HG02884 (cell line): ENCODE results near the gene ASPSCR1.
"Not testable (repeated sequence)": the region's sequence is repeated elsewhere in the genome, so short reads cannot be mapped to it uniquely, and the experiment has no call there.

Experiments
- ATAC-seq: cut with Tn5 transposase; IDR thresholded peaks from one replicate; pipeline ENCODE4 v1.9.1; 2021; ENCODE audit warnings: mild to moderate bottlenecking, moderate library complexity; ENCODE audit not compliant: unreplicated experiment

Gene ASPSCR1

DNA sequence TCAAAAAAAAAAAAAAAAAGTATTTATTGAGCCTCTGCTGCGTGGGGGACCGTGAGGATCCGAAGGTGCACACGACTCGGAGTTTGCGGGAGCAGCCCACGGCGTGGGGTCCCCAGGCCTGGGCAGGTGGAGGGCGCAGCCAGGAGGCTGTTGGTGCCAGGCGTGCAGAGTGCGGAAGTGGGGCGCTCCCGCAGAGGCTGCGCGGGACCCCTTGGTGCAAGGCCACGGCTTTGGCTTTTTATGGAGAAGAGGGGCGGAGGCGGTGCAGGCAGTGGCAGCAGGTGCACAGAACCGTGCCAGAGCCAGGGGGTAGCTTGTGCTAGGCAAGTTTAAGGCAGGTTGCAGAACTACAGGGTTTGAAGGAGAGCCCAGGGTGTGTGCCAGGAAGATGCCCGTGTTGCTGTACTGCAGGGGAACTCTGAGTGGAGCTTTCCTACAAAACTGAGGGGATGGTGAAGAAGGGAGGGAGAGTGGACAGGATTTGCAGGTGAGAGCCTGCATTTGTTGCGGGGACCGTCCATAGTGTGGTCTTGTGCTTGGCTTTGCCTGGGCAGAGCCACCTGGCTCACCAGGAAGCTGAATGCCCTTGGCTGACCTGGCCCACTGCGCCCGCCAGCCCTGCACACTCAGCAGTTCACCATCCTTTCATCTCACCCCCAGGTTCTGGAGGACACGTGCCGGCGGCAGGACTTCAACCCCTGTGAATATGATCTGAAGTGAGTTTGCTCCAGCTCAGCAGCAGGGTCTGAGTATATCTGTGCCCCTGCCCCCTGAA, 1.3 kb downstream of the ASPSCR1 start:
- ATAC-seq = no peak

DNA sequence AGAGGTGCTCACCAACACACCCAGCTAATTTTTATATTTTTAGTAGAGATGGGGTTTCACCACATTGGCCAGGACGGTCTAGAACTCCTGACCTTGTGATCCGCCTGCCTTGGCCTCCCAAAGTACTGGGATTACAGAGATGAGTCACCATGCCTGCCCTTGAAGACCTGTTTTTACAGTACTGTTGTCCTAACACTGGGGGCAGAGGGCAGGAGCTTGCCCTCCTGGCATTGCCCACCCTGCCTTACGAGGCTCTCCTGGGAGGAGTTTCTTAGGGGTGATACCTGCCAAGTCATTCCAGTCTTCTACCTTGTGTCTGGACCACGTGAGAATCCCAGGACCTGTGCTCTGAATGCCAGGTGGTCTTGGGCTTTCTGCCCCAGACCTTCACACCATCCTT, 2.7 kb downstream of the ASPSCR1 start:
- no peak for ATAC-seq

DNA sequence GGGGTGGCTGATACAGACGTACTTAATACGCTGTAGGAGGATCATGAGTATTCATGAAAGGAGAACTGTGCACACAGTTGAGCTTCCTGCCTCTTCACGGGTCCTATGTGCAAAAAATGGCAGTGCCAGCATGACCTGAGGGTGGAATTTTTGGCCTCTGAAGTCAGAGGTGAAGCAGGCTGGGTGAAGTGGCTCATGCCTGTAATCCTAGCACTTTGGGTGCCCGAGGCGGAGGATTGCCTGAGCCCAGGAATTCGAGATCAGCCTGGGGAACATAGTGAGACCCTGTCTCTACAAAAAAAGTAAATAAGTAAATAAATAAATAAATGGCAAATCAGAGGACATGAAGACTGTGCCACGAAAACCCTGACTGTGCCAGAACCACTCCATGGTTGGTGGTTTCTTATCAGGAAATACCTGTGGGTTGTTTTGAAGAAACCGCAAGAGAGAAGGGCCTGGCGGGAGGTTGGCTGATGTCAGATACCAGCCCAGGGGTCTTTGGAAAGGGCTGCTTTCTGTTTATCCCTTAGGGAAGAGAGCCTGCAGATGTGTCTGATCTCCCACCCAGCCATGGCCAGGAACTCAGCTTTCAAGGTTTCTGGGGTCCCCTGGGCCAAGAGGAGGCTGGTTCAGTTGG, 3.4 kb downstream of the ASPSCR1 start:
- no peak for ATAC-seq

DNA sequence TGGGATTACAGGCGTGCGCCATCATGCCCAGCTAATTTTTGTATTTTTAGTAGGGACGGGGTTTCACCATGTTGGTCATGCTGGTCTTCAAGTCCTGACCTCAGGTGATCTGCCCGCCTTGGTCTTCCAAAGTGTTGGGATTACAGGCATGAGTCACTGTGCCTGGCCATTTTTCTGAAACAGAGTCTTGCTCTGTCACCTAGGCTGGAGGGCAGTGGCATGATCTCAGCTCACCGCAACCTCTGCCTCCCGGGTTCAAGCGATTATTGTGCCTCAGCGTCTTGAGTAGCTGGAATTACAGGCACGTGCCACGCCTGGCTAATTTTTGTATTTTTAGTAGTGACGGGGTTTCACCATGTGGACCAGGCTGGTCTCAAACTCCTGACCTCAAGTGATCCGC, 4.1 kb downstream of the ASPSCR1 start:
- not testable (repeated sequence) for ATAC-seq

DNA sequence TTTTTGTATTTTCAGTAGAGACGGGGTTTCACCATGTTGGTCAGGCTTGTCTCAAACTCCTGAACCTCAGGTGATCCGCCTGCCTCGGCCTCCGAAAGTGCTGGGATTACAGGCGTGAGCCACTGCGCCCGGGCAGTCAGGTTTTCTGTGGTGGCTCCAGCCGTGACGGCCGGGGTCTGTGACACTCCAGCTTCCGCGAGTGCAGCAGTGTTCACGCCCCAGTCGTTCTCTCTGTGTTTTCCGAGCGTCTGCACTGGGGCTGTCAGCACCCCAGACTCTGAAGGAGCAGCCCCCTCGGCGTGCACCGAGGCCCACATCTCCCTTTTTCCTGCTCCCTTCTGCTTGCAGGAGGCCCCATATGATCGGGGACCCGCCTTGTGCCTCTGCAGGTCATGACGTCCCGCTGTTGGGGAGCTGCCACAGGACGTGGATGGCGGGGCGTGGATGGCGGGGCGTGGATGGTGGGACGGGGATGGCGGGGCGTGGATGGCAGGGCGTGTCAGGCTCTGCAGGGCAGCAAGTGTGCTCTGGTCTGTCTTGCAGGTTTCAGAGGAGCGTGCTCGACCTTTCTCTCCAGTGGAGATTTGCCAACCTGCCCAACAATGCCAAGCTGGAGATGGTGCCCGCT, 5.7 kb downstream of the ASPSCR1 start:
- no peak for ATAC-seq

DNA sequence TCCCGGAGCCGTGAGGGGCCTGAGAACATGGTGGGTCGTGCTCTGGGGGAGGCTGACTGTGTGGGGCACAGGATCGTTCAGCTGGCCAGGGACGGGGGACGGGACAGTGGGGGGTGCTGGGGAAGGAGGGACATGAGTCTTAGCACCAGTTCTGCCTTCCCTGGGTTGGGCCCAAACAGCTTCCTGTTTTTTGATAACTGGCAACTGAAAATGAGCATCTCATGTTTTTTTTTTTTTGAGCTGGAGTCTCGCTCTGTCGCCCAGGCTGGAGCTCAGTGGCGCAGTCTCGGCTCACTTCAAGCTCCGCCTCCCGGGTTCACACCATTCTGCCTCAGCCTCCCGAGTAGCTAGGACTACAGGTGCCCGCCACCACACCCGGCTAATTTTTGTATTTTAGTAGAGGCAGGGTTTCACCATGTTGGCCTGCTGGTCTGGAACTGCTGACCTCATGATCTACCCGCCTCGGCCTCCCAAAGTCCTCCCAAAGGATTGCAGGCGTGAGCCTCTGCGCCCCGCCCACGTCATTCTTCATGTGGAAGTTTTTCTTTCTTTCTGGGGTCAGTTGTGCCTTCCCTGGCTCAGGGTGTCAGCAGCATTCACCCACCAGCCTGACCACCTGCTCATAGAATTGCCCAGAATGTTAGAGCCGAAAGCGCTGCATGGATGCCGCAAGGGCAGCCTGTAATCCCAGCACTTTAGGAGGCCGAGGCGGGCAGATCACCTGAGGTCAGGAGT, 6.4 kb downstream of the ASPSCR1 start:
- ATAC-seq = no peak

- ATAC-seq = no peak
Observed at GRCh38 chr17:81984773-81985410, 7.5 kb downstream of the ASPSCR1 start.

DNA sequence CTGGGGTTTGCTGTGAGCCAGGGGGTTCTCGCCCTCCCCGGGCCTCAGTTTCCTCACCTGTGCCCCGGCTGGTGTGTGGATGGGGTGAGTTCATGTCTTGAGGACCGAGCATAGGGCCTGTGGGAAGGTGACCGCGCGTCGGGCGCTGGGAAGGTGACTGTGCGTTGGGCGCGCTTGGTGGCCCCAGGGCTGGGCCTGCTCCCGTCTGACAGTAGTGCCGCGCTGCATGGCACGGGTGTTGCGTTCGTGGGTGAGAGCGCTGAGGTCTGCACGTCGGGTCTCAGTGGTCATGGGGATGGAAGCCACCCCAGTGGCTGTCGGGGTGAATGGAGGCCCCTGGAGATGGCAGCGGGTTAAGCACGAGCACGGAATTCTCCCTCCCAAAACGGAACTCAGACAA, 9.2 kb downstream of the ASPSCR1 start:
- ATAC-seq = no peak

- no peak for ATAC-seq
Observed at GRCh38 chr17:81987161-81987770, 9.8 kb downstream of the ASPSCR1 start.

DNA sequence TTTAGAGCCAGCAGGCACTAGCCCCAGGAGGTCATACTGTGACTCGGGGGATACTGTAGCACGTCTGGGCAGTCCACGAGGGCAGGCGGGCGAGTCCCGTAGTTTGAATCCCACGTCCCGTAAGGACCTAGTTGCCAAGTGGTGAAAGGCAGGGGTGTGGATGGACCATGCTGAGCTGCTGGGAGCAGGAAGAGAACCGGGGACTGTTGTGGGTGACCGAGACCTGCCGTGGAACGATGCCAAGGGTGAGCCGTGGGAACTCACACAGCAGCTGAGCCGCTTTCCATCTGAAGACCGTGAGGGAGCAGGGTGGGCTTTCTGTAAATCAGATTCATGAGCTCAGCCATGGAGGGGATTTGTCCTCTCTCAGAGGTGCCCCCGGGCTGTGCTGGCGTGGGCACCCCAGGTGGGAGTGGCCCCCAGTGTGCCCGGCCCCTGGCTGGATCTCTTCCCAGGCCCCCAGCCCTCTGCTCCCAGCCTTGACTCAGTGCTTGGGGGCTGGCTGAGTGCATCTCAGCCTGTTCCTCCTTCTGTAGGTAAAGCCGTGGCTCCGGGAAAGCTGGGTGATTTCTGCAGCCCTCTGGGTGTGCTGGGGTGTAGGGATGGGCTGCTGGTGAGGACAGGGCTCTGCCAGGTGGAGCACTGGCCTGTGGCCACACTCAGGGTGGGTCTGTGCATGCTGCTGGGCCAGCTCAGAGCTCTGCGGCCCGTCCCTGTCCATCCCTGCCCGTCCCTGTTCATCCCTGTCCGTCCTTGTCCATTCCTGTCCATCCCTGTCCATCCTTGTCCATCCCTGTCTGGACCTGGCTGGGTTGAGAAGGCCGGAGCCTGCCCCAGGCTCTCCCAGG, 13.6 kb downstream of the ASPSCR1 start:
- ATAC-seq = no peak

GRCh38 chr17:81991684-81992305, 14.4 kb downstream of the ASPSCR1 start:
- ATAC-seq = no peak

- ATAC-seq = no peak
Observed at GRCh38 chr17:81992306-81993102, 15.1 kb downstream of the ASPSCR1 start.

- no peak for ATAC-seq
Observed at GRCh38 chr17:81993729-81994592, 16.5 kb downstream of the ASPSCR1 start.

DNA sequence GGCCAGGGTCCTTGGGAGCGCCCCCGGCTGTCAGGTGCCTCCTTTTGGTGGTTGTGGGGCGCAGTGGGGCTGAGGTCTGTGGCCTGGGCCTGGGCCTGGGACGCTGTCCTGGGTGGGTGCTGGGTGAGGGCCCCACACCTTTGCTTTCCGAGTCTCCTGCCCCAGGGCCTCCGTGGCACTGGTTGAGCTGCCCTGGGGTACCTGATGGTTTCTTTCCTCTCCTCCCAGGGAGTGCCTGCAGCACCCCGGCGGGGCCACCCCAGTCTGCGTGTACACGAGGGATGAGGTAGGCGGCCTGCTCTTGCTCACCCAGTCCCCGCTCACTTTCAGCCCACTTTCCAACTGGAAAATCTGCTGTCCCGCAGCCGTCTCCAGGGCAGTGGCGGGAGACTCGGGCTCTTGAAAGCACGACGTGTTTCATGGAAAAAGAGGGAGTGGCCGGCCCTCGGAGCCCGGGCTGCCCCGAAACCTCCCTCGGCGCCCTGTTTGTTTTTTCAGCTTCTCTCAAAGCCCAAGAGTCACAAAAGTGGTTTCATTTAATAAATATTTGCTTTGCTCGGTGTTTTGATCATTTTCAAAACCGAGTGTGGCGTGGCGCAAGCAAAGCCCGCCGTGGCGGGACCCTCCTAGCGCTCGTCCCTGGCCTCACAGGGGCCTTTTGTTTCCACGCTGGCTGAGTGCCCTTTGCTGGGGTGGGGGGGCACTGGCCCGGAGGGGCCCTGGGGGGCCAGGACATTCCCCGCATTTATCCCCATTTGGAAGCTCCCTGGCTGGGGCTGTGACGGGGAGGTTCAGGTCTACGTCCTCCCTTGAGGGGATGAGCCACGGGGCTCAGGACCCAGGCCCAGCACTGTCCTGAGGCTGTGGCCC, 17.4 kb downstream of the ASPSCR1 start:
- no peak for ATAC-seq

DNA sequence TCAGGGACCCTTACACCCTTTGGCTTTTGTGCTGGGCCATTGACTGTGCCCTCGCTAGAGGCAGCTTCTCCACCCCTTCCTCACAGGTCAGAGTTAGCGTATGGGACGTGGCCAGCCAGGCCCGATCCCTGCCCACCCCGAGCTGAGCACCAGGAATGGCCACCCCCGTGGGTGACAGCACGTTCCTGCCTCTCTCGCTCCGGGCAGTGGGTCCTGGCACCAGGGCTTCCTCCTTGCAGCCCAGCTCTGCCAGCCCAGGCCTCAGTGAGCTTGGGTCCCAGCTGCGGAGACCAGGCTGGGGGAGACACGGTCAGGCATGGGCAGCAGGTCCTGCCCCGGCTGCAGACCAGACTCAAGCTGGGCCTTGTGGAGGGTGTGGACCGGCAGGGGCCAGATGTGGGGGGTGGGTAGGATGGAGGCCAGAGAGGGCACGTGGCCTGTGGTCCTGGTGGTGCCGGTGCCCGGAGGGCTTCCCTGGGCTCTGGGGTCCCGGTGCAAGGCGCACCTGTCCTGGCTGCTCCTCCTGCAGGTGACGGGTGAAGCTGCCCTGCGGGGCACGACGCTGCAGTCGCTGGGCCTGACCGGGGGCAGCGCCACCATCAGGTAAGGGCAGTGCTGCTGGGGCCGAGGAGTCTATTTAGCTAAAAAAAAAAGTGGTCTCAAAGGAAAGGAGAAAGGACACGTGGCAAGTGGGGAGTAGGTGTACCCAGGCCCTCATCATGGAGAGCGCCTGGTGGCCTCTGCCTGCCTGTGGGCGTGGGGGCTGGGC, 18.2 kb downstream of the ASPSCR1 start:
- no peak for ATAC-seq
